OCI-LY1 (cell line): ENCODE data around the gene RREB1.

ENCODE experiments used
- H2AFZ ChIP-seq: fragments of 200-600 bp; sonication (generic), shearing (Covaris generic); 2 replicates; pipeline ENCODE4 v1.6.0; 2014; ENCODE audit warnings: antibody characterized with exemption, mild to moderate bottlenecking, low read length
- H3F3A ChIP-seq: fragments of 200-600 bp; sonication (generic), shearing (Covaris generic); 2 replicates; pipeline ENCODE4 v1.6.0; 2014; ENCODE audit warnings: mild to moderate bottlenecking, antibody characterized with exemption, low read length, moderate library complexity; ENCODE audit not compliant: insufficient read depth
- H3K27ac ChIP-seq: fragments of 200-600 bp; sonication (generic); 2 replicates; pipeline ENCODE4 v1.5.1; 2014; ENCODE audit warnings: low read length, mixed run types, mild to moderate bottlenecking, low read depth; ENCODE audit not compliant: poor library complexity, severe bottlenecking
- H3K27me3 ChIP-seq: fragments of 200-600 bp; sonication (generic); 2 replicates; pipeline ENCODE4 v1.6.0; 2014; ENCODE audit warnings: antibody characterized with exemption, mild to moderate bottlenecking, low read length, moderate library complexity; ENCODE audit not compliant: insufficient read depth
- H3K36me3 ChIP-seq: fragments of 200-600 bp; sonication (generic); 2 replicates; pipeline ENCODE4 v1.6.1; 2014; ENCODE audit warnings: mild to moderate bottlenecking, antibody characterized with exemption, low read length, moderate library complexity, mixed read lengths; ENCODE audit not compliant: insufficient read depth
- H3K4me1 ChIP-seq: fragments of 200-600 bp; sonication (generic); 2 replicates; pipeline ENCODE4 v1.5.1; 2014; ENCODE audit warnings: mild to moderate bottlenecking, low read length, moderate library complexity; ENCODE audit not compliant: insufficient read depth, severe bottlenecking
- H3K4me2 ChIP-seq: fragments of 200-600 bp; sonication (generic), shearing (Covaris generic); 2 replicates; pipeline ENCODE4 v1.6.1; 2014; ENCODE audit warnings: low read length
- H3K4me3 ChIP-seq: fragments of 200-600 bp; sonication (generic); 2 replicates; pipeline ENCODE4 v1.5.1; 2014; ENCODE audit warnings: low read length, low read depth, mild to moderate bottlenecking, mixed read lengths; ENCODE audit not compliant: poor library complexity, severe bottlenecking
- H3K79me2 ChIP-seq: fragments of 200-600 bp; shearing (Covaris generic); 2 replicates; pipeline ENCODE4 v1.6.1; 2016; ENCODE audit warnings: mixed run types, low read length, mixed read lengths; ENCODE audit not compliant: insufficient read depth
- H3K9ac ChIP-seq: fragments of 200-600 bp; sonication (generic), shearing (Covaris generic); 2 replicates; pipeline ENCODE4 v1.6.1; 2014; ENCODE audit warnings: mild to moderate bottlenecking, low read length, mixed read lengths
- H3K9me2 ChIP-seq: fragments of 200-600 bp; sonication (generic), shearing (Covaris generic); 2 replicates; pipeline ENCODE4 v1.6.1; 2014; ENCODE audit warnings: low read depth, mild to moderate bottlenecking, low read length, mixed read lengths
- H3K9me3 ChIP-seq: fragments of 200-600 bp; shearing (Covaris generic); 2 replicates; pipeline ENCODE4 v1.6.1; 2014; ENCODE audit warnings: low read length, mixed read lengths
- H4K20me1 ChIP-seq: fragments of 200-600 bp; sonication (generic), shearing (Covaris generic); 2 replicates; pipeline ENCODE4 v1.6.0; 2016; ENCODE audit warnings: mild to moderate bottlenecking, low read length; ENCODE audit not compliant: insufficient read depth
- EZH2 ChIP-seq: fragments of 200-600 bp; sonication (generic), shearing (Covaris generic); IDR thresholded peaks from 2 replicates; pipeline ENCODE4 v1.8.0; 2017; ENCODE audit warnings: borderline replicate concordance, mixed run types, mild to moderate bottlenecking, antibody characterized with exemption, low read length, moderate library complexity, mixed read lengths
- TF ChIP-seq, protein P1 (sequence below): fragments of 200-600 bp; sonication (generic), shearing (Covaris generic); IDR thresholded peaks from 2 replicates; pipeline ENCODE4 v1.5.1; 2017; ENCODE audit warnings: mild to moderate bottlenecking, antibody characterized with exemption, low read length, moderate library complexity, mixed read lengths

RREB1 gene

DNA sequence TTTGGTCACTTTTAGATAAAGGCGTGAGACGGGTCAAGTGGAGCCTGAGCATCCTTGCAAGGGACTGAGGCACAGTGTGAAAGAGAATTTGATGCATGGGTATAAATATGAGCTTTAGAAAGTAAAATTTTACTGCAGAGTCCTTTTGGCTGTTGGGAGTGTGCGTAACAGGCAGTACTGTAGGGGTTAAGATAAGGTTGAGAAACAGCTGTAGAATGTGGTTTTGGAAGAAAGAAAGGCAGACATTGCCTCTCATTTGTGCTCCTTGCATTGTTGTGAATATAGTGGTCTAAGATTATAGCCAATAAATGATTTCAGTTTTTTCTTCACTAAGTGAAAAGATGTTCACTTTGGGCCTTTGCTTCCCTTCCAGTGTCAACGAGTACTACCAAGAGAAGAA is 73.0 kb downstream of the RREB1 start:
- Histone ChIP-seq H3K4me1 (no peaks in the 10 kb centered on the region), H3K79me2 (no peaks in the 10 kb centered on the region), H3K36me3 (peaks cover 45% of the 10 kb centered on the region), H3K27ac (no peak overlapping the region), H4K20me1 (no peaks in the 10 kb centered on the region), H3K4me2 (no peak overlapping the region), H3K4me3 (no peak overlapping the region), H3K9me2 (no peaks in the 10 kb centered on the region), H3K9me3 (no peaks in the 10 kb centered on the region), H3K27me3 (no peaks in the 10 kb centered on the region), H3F3A (no peaks in the 10 kb centered on the region), H3K9ac (no peak overlapping the region), H2AFZ (no peak overlapping the region)
- no peak for TF ChIP-seq EZH2
- TF ChIP-seq, protein P1, sequence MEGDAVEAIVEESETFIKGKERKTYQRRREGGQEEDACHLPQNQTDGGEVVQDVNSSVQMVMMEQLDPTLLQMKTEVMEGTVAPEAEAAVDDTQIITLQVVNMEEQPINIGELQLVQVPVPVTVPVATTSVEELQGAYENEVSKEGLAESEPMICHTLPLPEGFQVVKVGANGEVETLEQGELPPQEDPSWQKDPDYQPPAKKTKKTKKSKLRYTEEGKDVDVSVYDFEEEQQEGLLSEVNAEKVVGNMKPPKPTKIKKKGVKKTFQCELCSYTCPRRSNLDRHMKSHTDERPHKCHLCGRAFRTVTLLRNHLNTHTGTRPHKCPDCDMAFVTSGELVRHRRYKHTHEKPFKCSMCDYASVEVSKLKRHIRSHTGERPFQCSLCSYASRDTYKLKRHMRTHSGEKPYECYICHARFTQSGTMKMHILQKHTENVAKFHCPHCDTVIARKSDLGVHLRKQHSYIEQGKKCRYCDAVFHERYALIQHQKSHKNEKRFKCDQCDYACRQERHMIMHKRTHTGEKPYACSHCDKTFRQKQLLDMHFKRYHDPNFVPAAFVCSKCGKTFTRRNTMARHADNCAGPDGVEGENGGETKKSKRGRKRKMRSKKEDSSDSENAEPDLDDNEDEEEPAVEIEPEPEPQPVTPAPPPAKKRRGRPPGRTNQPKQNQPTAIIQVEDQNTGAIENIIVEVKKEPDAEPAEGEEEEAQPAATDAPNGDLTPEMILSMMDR: no peak

DNA sequence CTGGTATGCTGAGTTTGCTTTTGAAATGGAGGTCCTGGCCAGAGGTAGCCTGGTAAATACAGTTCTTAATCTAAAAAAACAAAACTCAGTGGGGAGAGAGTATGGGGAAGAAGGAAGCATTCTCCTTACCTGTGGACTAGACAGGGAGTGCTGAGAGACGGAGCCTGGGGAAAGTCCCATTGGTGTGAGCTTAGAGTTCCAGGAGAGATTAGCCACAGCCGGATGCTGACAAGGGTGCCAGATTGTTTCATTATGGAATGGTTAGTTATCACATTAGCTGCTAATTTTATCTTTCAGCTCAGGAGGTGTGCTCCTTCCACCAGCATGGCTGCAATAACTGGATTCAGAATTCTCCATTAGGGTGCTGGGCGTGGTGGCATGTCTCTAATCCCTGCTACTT is 75.9 kb downstream of the RREB1 start:
- Histone ChIP-seq H3K9me3 (no peaks in the 10 kb centered on the region), H3K4me3 (no peak overlapping the region), H3K27ac (no peak overlapping the region), H3K9me2 (no peaks in the 10 kb centered on the region), H3K27me3 (no peaks in the 10 kb centered on the region), H3F3A (no peaks in the 10 kb centered on the region), H3K4me1 (peaks cover 6% of the 10 kb centered on the region), H4K20me1 (no peaks in the 10 kb centered on the region), H3K4me2 (no peak overlapping the region), H3K9ac (no peak overlapping the region), H3K79me2 (no peaks in the 10 kb centered on the region), H3K36me3 (peaks cover 56% of the 10 kb centered on the region), H2AFZ (no peak overlapping the region)
- TF ChIP-seq, protein P1: no peak
- no peak for TF ChIP-seq EZH2

DNA sequence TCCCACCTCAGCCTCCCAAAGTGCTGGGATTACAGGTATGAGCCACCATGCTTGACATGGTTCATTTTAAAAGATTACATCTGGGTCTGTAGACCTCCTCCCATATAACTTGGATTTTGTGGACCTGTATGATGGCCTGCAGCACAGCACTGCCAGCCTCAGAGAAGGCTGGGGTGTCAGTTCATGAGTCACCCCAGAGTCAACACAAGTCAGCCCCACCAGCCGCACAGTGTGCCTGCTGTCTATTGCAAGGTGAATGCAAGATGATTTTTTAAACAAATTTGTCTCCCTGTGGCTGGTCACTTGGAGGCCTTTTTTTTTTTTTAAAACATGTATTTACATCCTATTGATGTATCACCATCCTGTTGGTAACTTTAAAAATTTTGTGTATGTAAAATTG is 76.7 kb downstream of the RREB1 start:
- Histone ChIP-seq H3K36me3 (peaks cover 64% of the 10 kb centered on the region), H3K9ac (no peak overlapping the region), H3K4me2 (no peak overlapping the region), H4K20me1 (no peaks in the 10 kb centered on the region), H3K79me2 (no peaks in the 10 kb centered on the region), H2AFZ (no peak overlapping the region), H3K27me3 (no peaks in the 10 kb centered on the region), H3K4me1 (peaks cover 7% of the 10 kb centered on the region), H3K9me3 (no peaks in the 10 kb centered on the region), H3F3A (no peaks in the 10 kb centered on the region), H3K9me2 (no peaks in the 10 kb centered on the region), H3K4me3 (no peak overlapping the region), H3K27ac (no peak overlapping the region)
- TF ChIP-seq EZH2: no peak
- TF ChIP-seq, protein P1: no peak
